AML-193 (cell line): ENCODE measurements around the gene RBM38.
A peak's percentile ranks its signal among the peaks of the same experiment; 100 is the strongest.

ENCODE experiments used
- DNase-seq, 2 experiments: peaks; one replicate each; lab custom pipeline; 2025; lab: John Stamatoyannopoulos, UW

RBM38 gene

DNA sequence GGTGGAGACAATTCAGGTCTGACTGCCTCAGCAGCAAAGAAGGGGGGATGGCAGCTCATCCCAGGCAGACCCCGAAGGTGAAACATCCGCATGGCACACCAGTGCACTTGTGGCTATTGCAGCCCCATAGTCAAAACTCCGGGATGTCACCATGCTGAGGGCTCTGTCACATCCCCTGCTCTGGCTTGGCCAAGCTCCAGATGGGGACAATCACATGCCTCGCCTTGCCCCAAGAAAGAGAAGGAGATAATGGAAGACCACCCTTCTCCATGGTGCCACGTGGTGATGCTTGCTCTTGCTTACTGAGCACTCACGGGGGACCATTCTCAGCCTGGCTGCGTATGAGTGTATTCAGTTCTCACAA, 60.2 kb downstream of the RBM38 start:
- DNase-seq = no peak

- peak; percentile 77 to 92 for DNase-seq
These were observed 60.8 kb downstream of the RBM38 start for GRCh38 chr20:57451795-57452661.

- DNase-seq = no peak
These were observed 64.2 kb downstream of the RBM38 start for GRCh38 chr20:57455386-57455785.

DNA sequence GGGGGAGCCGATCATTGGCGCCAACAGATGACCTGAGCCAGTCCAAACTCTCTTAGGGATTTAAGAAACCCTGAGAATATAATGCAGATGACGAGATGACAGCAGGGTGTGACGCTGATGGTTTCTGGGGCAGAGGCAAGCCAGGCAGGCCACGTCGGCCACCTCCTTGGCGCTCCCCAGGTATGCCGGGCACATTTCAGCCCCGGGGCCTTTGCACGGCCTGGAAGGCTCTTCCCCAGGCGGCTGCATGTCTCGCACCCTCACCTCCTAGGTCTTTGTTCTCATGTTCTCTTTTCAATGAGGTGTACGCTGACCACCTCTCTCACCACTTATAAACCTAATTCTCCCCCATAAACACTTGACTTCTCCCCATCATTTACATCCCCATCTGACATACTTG, 64.9 kb downstream of the RBM38 start:
- DNase-seq = no peak

DNA sequence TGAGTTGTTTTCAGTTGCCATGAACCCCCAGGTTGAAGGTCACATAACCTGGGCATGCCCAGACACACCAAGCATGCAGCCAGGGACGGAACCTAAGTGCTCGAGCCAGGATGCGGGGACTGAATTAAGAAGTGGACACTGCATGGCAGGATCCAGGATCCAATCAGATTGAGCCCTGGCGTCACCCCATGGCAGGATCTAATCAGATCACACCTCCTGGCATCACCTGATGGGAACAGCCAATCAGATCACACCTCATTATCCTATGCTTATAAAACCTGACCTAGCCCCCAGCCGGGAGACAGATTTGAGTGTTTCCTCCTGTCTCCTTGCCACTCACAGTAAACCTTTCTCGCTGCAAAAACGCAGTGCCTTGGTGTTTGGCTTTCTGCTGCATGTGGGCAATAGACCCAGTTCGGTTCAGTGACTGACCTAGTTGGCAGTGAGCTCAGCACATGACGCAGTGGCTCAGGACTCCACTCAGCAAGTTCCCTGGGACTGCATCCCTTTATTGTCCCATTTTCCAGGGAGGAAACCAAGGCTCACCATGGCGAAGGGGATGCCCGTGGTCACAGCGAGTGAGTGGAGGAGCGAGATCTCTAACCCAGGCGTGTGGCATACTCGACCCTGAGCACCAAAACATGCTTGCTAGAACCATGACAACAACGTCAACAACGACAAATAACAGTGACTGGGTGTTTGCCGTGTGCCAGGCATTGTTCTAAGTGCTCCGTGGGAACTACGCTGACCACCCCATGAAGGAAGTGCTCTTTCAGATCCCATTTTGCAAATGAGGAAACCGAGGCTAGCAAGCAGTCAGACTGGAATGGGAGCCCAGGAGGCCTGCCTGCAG, 66.3 kb downstream of the RBM38 start:
- no peak for DNase-seq

DNA sequence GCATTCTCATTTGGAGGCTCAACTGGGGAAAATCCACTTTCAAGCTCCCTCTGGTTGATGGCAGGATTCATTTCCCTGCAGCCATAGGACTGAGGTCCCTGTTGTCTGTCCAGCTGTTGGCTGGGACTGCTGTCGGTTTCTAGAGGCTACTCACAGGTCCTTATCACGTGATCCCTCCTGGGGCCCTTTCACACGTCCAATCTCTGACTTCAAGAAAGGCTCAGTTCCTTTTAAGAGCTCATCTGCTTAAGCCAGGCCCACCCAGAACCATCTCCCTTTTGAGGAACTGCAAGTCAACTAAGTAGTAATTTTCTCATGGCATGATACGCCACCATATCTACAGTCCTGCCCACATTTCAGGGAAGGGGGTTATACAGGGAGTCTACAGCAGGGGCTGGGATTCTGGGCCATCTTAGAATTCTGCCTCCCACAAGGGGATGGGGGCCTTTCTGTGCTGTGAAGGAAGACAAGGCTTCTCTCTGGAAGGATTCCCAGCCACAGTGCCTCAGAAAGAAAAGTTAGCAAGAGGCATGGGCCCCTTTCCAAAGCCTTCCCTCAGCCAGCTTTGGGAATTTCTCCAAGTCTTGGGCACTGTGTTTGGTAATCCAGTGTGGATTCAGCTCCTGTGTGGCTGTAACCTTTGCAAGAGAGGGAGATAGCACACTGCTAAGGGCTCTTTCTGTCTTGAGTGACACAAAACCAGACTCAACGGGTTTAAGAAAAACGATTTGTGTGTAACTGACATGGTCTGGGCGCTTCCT, 67.4 kb downstream of the RBM38 start:
- DNase-seq = no peak
